DOHH2 (cell line): ENCODE data around the gene AP1M2.
"Not testable (repeated sequence)": the region's sequence is repeated elsewhere in the genome, so short reads cannot be mapped to it uniquely, and the experiment has no call there.

Experiments used
- EZH2phosphoT487 ChIP-seq: fragments of 200-600 bp; sonication (generic); IDR thresholded peaks from 2 replicates; pipeline ENCODE4 v1.6.1; 2017; ENCODE audit warnings: borderline replicate concordance, mild to moderate bottlenecking, antibody characterized with exemption, low read length, moderate library complexity, mixed read lengths
- TF ChIP-seq, protein P1 (sequence below): fragments of 200-600 bp; sonication (generic); IDR thresholded peaks from one replicate; pipeline ENCODE4 v1.5.1; 2014; ENCODE audit warnings: antibody characterized with exemption, mild to moderate bottlenecking, low read depth, low read length; ENCODE audit not compliant: poor library complexity, severe bottlenecking

DNA sequence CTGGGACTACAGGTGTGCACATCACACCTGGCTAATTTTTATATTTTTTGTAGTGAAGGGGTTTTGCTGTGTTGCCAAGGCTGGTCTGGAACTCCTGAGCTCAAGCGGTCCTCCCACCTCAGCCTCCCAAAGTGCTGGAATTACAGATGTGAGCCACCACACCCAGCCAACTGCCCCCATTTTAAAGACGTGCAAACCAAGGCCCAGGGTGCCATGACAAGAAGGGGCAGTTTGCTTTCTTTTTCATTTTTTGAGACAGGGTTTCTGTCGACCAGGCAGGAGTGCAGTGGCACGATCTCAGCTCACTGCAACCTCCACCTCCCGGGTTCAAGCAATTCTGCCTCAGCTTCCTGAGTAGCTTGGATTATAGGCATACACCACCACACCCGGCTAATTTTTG is 13.3 kb downstream of the AP1M2 start:
- TF ChIP-seq, protein P1, sequence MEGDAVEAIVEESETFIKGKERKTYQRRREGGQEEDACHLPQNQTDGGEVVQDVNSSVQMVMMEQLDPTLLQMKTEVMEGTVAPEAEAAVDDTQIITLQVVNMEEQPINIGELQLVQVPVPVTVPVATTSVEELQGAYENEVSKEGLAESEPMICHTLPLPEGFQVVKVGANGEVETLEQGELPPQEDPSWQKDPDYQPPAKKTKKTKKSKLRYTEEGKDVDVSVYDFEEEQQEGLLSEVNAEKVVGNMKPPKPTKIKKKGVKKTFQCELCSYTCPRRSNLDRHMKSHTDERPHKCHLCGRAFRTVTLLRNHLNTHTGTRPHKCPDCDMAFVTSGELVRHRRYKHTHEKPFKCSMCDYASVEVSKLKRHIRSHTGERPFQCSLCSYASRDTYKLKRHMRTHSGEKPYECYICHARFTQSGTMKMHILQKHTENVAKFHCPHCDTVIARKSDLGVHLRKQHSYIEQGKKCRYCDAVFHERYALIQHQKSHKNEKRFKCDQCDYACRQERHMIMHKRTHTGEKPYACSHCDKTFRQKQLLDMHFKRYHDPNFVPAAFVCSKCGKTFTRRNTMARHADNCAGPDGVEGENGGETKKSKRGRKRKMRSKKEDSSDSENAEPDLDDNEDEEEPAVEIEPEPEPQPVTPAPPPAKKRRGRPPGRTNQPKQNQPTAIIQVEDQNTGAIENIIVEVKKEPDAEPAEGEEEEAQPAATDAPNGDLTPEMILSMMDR, result not testable (repeated sequence)
- TF ChIP-seq EZH2phosphoT487, result not testable (repeated sequence)
